RWPE1 (cell line): ENCODE results near the gene PALD1.

Experiments
- CTCF ChIA-PET: fragments of 350-600 bp; sonication (Branson Sonifier 250); formaldehyde crosslinking; extraction: SDS; loops from one replicate; lab custom pipeline; 2021; lab: Yijun Ruan, JAX
- POLR2A ChIA-PET: fragments of 400-600 bp; formaldehyde crosslinking; extraction: SDS; loops from one replicate; lab custom pipeline; 2020; ENCODE audit warnings: antibody characterized with exemption; ENCODE audit not compliant: low non-redundant PET; lab: Yijun Ruan, JAX
- DNase-seq: peaks from one replicate; pipeline ENCODE4 v3.0.0; 2012; ENCODE audit warnings: low spot score
- H3K27ac ChIP-seq: fragments of 450-650 bp; 2 replicates; pipeline ENCODE4 v1.5.1; 2017
- CTCF ChIP-seq: fragments of 450-650 bp; conservative IDR thresholded peaks from 2 replicates; pipeline ENCODE4 v1.5.1; 2017; ENCODE audit warnings: low read depth, mild to moderate bottlenecking

Gene PALD1

GRCh38 chr10:70442332-70442988 lies 36.1 kb upstream of the PALD1 start:
- ChIA-PET POLR2A (no interaction called here), CTCF (interaction anchor here (0.7 to 1.9 kb wide), 3 partner anchors 9 to 27 kb away, joined by 3 to 13 read pairs (median 3); no protein-coding TSS in a partner anchor)
- no peak for DNase-seq
- no peak overlapping the region for H3K27ac ChIP-seq
- TF ChIP-seq CTCF = no peak

GRCh38 chr10:70444744-70445143 lies 33.8 kb upstream of the PALD1 start:
- CTCF ChIA-PET = interaction anchor here (1.6 kb wide), 1 partner anchor 16 kb away, joined by 4 read pairs; no protein-coding TSS in a partner anchor
- no peak for TF ChIP-seq CTCF
- POLR2A ChIA-PET = no interaction called here
- DNase-seq = no peak
- H3K27ac ChIP-seq = no peak overlapping the region

GRCh38 chr10:70445718-70446657 lies 32.6 kb upstream of the PALD1 start:
- TF ChIP-seq CTCF = no peak
- ChIA-PET CTCF (interaction anchor here (0.6 to 1.6 kb wide), 3 partner anchors 15 to 384 kb away, joined by 3 to 4 read pairs (median 4); no protein-coding TSS in a partner anchor), POLR2A (no interaction called here)
- H3K27ac ChIP-seq = no peak overlapping the region
- DNase-seq = no peak

- ChIA-PET CTCF (interaction anchor here (0.6 to 1.6 kb wide), 3 partner anchors 13 to 766 kb away, joined by 3 to 8 read pairs (median 5); no protein-coding TSS in a partner anchor), POLR2A (no interaction called here)
- DNase-seq = no peak
- peak overlapping the region; percentile 16 for H3K27ac ChIP-seq
- TF ChIP-seq CTCF = no peak
These were observed 30.3 kb upstream of the PALD1 start for GRCh38 chr10:70448236-70448635.

GRCh38 chr10:70455213-70455630 lies 23.3 kb upstream of the PALD1 start:
- ChIA-PET POLR2A (no interaction called here), CTCF (no interaction called here)
- H3K27ac ChIP-seq = no peak overlapping the region
- no peak for DNase-seq
- no peak for TF ChIP-seq CTCF

GRCh38 chr10:70456164-70456563 lies 22.4 kb upstream of the PALD1 start:
- ChIA-PET CTCF (interaction anchor here (0.6 to 0.7 kb wide), 2 partner anchors 15 to 483 kb away, joined by 3 read pairs; no protein-coding TSS in a partner anchor), POLR2A (no interaction called here)
- H3K27ac ChIP-seq = no peak overlapping the region

More at GRCh38 chr10:70456164-70456563, 22.4 kb upstream of the PALD1 start:
- no peak for DNase-seq
- TF ChIP-seq CTCF = no peak
